ENCODE measurements around the gene L3MBTL4. TPM values are rescaled to one million over a fixed set of nuclear protein-coding genes. Genes with fewer than 3 reads are reported as not detected.
"Not testable (repeated sequence)": the region's sequence is repeated elsewhere in the genome, so short reads cannot be mapped to it uniquely, and the experiment has no call there.

Gene L3MBTL4
- total RNA-seq, 1 experiment from 2014 or later: 1.4 TPM

DNA sequence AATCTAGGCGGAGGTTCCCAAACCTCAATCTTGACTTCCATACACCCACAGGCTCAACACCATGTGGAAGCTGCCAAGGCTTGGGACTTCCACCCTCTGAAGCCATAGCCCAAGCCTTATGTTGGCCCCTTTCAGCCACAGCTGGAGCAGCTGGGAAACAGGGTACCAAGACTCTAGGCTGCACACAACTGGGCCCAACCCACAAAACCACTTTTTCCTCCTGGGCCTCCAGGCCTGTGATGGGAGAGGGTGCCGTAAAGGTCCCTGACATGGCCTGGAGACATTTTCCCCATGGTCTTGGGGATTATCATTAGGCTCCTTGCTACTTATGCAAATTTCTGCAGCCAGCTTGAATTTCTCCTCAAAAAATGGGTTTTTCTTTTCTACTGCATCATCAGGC, 279.7 kb downstream of the L3MBTL4 start:
- ATAC-seq; POLR2A ChIA-PET; DNase-seq (ENCODE audit: low spot score); H3K27ac Mint-ChIP-seq; H3K27me3 Mint-ChIP-seq (ENCODE audit: low read depth); CTCF ChIA-PET; H3K4me3 Mint-ChIP-seq; H3K4me1 Mint-ChIP-seq: not testable (repeated sequence)
- Mint-ChIP-seq H3K36me3 (peaks cover 26% of the 10 kb centered on the region), H3K9me3 (peaks cover 40% of the 10 kb centered on the region)

DNA sequence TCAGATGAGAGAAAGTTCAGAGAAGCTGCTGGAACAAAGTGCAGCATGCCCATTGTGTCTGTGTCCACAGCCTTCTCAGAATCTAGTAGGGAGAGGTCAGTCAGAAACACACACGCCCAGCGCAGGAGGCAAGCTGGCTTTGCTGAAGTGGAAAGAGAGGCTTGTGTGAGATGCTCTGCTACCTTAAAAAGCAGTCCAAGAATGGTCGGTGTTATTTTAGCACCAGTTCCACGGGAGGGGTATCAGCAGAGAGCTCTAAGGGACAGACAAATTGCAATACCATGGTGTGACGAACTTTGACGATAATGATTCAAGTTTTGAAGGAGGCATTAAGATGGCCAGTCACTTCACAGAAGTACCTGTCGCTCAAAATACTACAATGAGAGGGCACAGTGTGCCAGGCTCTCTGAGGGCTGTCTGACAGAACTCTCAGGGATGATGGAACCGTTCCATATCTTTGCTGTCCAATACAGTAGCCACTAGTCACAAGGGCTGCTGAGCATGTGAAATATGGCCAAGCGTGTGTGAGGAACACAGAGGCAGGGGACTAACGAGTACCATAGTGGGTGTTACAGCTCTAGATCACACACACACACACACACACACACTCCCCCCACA, 281.9 kb downstream of the L3MBTL4 start:
- CTCF ChIA-PET: no interaction called here
- H3K4me3 Mint-ChIP-seq: no peak overlapping the region
- H3K9me3 Mint-ChIP-seq: peaks cover 40% of the 10 kb centered on the region
- peaks cover 3% of the 10 kb centered on the region; the same call in 1 of the 2 replicates for H3K27me3 Mint-ChIP-seq (ENCODE audit: low read depth)
- H3K4me1 Mint-ChIP-seq: peaks cover 9% of the 10 kb centered on the region
- no peak overlapping the region for H3K27ac Mint-ChIP-seq
- peaks cover 26% of the 10 kb centered on the region for H3K36me3 Mint-ChIP-seq
- ATAC-seq (no peak), DNase-seq (ENCODE audit: low spot score) (no peak)
- TF ChIP-seq ZNF423 (CRISPR knock-in tag; IDR thresholded peaks at IDR 0.05) (no peak), CREM (CRISPR knock-in tag; IDR thresholded peaks at IDR 0.05) (no peak), NR3C1 (CRISPR knock-in tag; conservative IDR thresholded peaks at IDR 0.05; ENCODE audit: low read depth) (no peak), FOXK1 (CRISPR knock-in tag; IDR thresholded peaks at IDR 0.05) (no peak), KAT7 (CRISPR knock-in tag; IDR thresholded peaks at IDR 0.05; ENCODE audit: borderline replicate concordance) (no peak), ZNF219 (CRISPR knock-in tag; IDR thresholded peaks at IDR 0.05; ENCODE audit: borderline replicate concordance) (no peak), CREB1 (CRISPR knock-in tag; IDR thresholded peaks at IDR 0.05) (no peak), SP1 (CRISPR knock-in tag; conservative IDR thresholded peaks at IDR 0.05) (no peak), CBFB (CRISPR knock-in tag; IDR thresholded peaks at IDR 0.05; ENCODE audit: low read depth) (no peak), ZNF121 (CRISPR knock-in tag; IDR thresholded peaks at IDR 0.05) (no peak), GRHL2 (CRISPR knock-in tag; IDR thresholded peaks at IDR 0.05; ENCODE audit: insufficient replicate concordance, severe bottlenecking) (no peak), SMAD3 (CRISPR knock-in tag; IDR thresholded peaks at IDR 0.05; ENCODE audit: borderline replicate concordance) (no peak), GABPB1 (CRISPR knock-in tag; IDR thresholded peaks at IDR 0.05) (no peak)
- TF ChIP-seq, protein P1, sequence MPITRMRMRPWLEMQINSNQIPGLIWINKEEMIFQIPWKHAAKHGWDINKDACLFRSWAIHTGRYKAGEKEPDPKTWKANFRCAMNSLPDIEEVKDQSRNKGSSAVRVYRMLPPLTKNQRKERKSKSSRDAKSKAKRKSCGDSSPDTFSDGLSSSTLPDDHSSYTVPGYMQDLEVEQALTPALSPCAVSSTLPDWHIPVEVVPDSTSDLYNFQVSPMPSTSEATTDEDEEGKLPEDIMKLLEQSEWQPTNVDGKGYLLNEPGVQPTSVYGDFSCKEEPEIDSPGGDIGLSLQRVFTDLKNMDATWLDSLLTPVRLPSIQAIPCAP (CRISPR knock-in tag; IDR thresholded peaks at IDR 0.05): no peak
- TF ChIP-seq, protein P2, sequence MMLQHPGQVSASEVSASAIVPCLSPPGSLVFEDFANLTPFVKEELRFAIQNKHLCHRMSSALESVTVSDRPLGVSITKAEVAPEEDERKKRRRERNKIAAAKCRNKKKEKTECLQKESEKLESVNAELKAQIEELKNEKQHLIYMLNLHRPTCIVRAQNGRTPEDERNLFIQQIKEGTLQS (CRISPR knock-in tag; conservative IDR thresholded peaks at IDR 0.05): no peak
- TF ChIP-seq, protein P3, sequence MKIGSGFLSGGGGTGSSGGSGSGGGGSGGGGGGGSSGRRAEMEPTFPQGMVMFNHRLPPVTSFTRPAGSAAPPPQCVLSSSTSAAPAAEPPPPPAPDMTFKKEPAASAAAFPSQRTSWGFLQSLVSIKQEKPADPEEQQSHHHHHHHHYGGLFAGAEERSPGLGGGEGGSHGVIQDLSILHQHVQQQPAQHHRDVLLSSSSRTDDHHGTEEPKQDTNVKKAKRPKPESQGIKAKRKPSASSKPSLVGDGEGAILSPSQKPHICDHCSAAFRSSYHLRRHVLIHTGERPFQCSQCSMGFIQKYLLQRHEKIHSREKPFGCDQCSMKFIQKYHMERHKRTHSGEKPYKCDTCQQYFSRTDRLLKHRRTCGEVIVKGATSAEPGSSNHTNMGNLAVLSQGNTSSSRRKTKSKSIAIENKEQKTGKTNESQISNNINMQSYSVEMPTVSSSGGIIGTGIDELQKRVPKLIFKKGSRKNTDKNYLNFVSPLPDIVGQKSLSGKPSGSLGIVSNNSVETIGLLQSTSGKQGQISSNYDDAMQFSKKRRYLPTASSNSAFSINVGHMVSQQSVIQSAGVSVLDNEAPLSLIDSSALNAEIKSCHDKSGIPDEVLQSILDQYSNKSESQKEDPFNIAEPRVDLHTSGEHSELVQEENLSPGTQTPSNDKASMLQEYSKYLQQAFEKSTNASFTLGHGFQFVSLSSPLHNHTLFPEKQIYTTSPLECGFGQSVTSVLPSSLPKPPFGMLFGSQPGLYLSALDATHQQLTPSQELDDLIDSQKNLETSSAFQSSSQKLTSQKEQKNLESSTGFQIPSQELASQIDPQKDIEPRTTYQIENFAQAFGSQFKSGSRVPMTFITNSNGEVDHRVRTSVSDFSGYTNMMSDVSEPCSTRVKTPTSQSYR (CRISPR knock-in tag; IDR thresholded peaks at IDR 0.05): no peak
- TF ChIP-seq, protein P4, sequence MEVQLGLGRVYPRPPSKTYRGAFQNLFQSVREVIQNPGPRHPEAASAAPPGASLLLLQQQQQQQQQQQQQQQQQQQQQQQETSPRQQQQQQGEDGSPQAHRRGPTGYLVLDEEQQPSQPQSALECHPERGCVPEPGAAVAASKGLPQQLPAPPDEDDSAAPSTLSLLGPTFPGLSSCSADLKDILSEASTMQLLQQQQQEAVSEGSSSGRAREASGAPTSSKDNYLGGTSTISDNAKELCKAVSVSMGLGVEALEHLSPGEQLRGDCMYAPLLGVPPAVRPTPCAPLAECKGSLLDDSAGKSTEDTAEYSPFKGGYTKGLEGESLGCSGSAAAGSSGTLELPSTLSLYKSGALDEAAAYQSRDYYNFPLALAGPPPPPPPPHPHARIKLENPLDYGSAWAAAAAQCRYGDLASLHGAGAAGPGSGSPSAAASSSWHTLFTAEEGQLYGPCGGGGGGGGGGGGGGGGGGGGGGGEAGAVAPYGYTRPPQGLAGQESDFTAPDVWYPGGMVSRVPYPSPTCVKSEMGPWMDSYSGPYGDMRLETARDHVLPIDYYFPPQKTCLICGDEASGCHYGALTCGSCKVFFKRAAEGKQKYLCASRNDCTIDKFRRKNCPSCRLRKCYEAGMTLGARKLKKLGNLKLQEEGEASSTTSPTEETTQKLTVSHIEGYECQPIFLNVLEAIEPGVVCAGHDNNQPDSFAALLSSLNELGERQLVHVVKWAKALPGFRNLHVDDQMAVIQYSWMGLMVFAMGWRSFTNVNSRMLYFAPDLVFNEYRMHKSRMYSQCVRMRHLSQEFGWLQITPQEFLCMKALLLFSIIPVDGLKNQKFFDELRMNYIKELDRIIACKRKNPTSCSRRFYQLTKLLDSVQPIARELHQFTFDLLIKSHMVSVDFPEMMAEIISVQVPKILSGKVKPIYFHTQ (CRISPR knock-in tag; IDR thresholded peaks at IDR 0.05): no peak
- POLR2A ChIA-PET: no interaction called here

Data from WTC11 (cell line).